ENCODE measurements around the gene ZBTB7C.

DNA sequence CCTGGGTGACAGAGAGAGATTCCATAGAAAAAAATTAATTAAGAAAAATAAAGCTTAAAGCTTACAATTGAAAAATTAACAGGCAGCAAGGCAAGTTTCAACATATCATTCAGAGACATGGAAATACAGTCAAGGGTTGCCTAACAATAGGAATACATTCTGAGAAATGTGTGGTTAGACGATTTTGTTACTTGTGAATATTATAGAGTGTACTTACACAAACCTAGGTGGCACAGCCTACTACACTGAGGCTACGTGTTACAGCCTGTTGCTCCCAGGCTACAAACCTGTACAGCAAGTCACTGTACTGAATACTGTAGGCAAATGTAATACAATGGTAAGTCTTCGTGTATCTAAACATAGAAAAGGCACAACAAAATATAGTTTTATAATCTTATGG, 27.7 kb upstream of the ZBTB7C start:
- TF ChIP-seq CTCF (IDR thresholded peaks at IDR 0.05; ENCODE audit: insufficient read depth, low read length, poor library complexity, severe bottlenecking) (no peak), EZH2phosphoT487 (conservative IDR thresholded peaks at IDR 0.05; ENCODE audit: low read length) (no peak)

Measured in SU-DHL-6 (cell line).